A549 (cell line): Measurements from ENCODE around the gene SYT13.

Experiments
- MYC ChIP-seq: IDR thresholded peaks from 2 replicates; pipeline ENCODE4 v1.6.1; 2012; ENCODE audit warnings: mild to moderate bottlenecking, inconsistent platforms, low read length, improper control_type of control experiment, borderline replicate concordance
- POLR2A ChIP-seq: IDR thresholded peaks from 2 replicates; pipeline ENCODE4 v1.6.1; 2012; ENCODE audit warnings: mild to moderate bottlenecking, low read length
- TF ChIP-seq, protein P1 (sequence below): fragments of >200 bp; sonication (Bioruptor Twin); formaldehyde crosslinking; IDR thresholded peaks from 3 replicates; pipeline ENCODE4 v1.5.1; 2016

DNA sequence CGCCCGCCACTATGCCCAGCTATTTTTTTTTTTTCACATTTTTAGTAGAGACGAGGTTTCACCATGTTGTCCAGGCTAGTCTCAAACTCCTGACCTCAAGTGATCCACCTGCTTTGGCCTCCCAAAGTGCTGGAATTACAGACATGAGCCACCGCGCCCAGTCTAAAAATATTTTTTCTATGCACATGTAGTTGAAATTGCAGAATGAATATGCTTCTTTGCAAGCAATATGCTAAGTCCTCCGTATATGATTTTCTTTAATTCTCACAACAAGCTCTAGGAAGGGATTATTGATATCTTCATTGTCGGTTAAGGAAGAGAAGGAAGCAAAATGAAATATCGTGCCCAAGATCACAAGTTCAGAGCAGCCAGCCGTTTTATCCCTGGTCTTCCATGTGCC is 30.1 kb upstream of the SYT13 start:
- TF ChIP-seq, protein P1, sequence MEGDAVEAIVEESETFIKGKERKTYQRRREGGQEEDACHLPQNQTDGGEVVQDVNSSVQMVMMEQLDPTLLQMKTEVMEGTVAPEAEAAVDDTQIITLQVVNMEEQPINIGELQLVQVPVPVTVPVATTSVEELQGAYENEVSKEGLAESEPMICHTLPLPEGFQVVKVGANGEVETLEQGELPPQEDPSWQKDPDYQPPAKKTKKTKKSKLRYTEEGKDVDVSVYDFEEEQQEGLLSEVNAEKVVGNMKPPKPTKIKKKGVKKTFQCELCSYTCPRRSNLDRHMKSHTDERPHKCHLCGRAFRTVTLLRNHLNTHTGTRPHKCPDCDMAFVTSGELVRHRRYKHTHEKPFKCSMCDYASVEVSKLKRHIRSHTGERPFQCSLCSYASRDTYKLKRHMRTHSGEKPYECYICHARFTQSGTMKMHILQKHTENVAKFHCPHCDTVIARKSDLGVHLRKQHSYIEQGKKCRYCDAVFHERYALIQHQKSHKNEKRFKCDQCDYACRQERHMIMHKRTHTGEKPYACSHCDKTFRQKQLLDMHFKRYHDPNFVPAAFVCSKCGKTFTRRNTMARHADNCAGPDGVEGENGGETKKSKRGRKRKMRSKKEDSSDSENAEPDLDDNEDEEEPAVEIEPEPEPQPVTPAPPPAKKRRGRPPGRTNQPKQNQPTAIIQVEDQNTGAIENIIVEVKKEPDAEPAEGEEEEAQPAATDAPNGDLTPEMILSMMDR: no peak
- TF ChIP-seq MYC (no peak), POLR2A (no peak)
